OCI-M2 (cell line): ENCODE measurements around the gene PRKD1.
"Not testable (repeated sequence)": the region's sequence is repeated elsewhere in the genome, so short reads cannot be mapped to it uniquely, and the experiment has no call there.

Experiments
- DNase-seq: peaks from one replicate; lab custom pipeline; 2025; ENCODE audit not compliant: unreplicated experiment; lab: John Stamatoyannopoulos, UW

Gene PRKD1

DNA sequence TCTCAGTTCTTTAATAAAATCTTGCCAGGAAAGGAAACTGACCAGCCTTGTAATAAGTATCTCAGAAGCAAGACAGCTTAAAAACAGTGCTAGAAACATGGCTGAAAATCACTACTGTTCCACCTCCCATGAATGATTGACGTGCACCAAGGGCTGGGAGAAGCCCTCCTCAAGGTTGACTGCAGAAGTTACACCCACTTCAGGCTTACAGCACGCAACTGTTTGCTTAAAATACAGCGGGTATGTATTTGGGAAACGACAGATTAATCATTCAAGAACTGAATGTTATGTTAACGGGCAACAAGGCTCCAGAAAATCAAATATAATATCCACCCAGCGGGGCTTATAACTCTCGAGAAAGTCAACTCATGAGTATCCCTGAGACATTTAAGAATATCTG is 22.1 kb downstream of the PRKD1 start:
- no peak for DNase-seq

DNA sequence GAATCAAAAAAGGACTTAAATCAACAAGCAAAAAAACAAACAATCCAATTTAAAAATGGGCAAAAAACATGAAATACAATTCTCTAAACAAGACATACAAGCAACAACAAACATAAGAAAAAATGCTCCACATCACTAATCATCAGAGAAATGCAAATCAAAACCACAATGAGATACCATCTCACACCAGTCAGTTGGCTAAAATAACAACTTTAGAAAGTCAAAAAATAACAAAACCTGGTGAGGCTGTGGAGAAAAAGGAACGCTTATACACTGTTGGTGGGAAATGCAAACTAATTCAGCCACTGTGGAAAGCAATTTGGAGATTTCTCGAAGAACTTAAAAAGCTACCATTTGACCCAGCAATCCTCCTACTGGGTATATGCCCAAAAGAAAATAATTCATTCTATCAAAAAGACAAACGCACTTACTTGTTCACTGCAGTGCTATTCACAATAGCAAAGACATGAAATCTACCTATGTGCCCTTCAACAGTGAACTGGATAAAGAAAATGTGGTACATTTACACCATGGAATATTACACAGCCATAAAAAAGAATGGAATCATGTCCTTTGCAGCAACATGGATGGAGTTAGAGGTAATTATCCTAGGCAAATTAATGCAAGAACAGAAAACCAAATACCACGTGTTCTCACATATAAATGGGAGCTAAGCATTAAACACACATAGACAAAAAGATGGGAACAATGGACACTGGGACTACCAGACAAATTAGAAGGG is 26.9 kb downstream of the PRKD1 start:
- DNase-seq = no peak

GRCh38 chr14:29898470-29898869 is 29.2 kb downstream of the PRKD1 start:
- DNase-seq = no peak

GRCh38 chr14:29897181-29897580 is 30.5 kb downstream of the PRKD1 start:
- DNase-seq = no peak

- no peak for DNase-seq
These were observed 31.3 kb downstream of the PRKD1 start for GRCh38 chr14:29896354-29896821.

DNA sequence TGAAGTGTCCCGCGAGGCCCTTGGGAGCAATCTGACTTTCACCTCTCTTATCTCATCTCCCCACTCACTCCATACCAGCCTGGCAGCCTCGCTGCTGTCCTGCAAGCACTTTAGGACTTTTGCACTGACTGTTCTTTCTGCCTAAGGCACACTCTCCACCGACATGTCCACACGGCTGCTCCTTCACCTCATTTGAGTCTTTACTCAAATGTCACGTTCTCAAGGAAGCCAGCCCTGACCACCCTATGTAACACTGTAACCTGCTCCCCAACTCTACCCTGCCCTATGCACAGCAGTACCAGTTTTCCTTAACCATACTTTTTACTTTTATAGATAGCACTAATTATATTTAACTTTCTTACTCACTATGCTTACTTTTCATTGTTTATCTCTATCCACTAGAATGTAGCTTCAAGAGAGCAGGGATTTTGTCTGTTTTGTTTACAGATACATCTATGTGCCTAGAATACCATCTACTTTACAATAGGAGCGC is 32.0 kb downstream of the PRKD1 start:
- DNase-seq = no peak

DNA sequence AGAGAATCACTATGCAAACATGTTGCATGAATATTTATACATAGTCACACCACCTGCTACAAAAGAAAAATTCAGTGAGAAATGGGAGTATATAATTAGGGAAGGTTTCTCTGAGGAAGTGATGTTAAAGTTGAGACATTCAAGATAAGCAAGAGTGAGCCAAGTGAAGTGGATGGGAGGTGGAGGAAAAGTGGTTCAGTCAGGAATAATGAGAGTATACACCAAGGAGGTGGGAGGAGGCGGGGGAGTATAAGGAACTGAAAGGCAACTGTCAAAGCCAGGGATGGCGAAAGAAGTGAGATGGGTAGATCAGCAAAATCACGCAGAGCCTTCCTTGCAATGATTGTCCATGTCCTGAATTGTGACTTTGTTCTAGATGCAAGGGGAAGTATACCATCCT is 33.7 kb downstream of the PRKD1 start:
- DNase-seq = no peak

DNA sequence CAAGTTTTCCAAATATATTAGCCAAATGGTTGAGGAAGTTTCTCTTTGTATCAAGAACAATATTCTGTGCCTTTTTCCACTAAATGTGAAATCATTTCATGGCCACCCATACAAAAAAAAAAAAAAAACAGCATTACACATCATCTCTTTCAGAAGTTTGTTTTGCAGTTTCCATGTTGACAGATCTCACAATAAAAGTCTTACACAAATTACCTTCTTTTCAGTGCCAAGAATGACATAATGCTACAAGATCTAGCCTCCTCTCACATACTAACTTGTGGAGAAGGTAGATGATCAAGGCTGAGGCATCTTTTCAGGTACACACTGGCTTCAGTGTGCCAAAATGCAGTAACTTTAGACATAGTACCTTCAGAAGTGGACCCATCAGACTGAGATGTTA is 35.3 kb downstream of the PRKD1 start:
- no peak for DNase-seq

- DNase-seq = no peak
These were observed 41.7 kb downstream of the PRKD1 start for GRCh38 chr14:29885988-29886387.

DNA sequence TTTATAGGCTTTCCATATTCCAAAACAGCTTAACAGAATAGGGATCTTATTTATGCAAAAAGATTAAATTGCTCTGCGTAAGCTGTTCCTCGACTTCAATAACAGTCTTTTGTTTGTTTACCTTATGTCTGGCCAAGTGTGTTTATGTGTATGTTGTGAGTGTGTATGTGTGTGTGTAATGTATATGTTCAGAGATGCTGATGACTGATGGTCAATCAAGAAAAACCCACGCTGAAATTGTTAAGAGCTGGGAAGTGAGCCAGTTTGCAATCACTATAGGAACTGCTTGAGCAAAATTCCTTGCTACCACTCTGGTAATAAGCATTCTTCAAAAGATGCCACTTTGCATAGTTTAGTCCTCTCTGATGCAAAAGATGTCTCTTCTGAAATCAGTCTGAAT is 59.6 kb downstream of the PRKD1 start:
- DNase-seq = no peak

DNA sequence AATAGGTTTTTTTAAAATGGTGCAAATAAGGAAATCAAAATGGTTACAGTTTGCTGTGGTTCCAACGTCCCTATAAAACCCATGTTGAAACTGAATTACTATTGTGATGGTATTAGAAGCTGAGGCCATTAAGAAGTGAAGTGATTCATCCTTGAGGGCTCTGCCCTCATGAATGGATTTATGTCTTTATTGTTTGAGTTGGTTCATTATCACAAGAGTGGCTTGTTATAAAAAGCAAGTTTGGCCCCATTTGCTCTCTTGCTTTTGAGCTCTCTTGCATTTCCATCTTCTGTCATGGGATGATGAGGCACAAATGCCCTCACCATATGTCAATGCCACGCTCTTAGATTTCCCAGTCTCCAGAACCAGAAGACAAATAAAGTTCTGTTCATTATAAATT is 62.3 kb downstream of the PRKD1 start:
- DNase-seq = no peak

- DNase-seq = no peak
These were observed 65.7 kb downstream of the PRKD1 start for GRCh38 chr14:29861996-29862395.

GRCh38 chr14:29858299-29858698 is 69.3 kb downstream of the PRKD1 start:
- DNase-seq = no peak

- DNase-seq = no peak
These were observed 70.1 kb downstream of the PRKD1 start for GRCh38 chr14:29857551-29857950.

DNA sequence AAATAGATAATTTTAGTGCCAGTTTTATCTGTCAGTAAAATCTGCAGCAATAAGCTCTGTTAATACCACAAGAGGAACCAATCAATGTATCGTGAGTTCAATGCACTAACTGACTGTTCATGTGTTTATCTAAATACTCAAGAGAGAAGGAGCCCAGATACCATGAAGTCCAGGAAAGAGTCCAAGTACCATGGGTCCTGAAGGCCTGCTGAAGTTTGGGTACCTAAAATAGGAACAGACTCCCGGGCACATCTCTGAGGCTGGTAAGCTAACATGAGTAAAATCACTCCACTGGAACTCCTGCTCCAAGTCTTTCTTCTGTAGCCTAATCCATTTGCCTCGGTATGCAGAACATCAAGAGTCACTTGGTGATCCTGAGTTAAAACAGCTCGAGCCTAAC is 71.1 kb downstream of the PRKD1 start:
- no peak for DNase-seq

DNA sequence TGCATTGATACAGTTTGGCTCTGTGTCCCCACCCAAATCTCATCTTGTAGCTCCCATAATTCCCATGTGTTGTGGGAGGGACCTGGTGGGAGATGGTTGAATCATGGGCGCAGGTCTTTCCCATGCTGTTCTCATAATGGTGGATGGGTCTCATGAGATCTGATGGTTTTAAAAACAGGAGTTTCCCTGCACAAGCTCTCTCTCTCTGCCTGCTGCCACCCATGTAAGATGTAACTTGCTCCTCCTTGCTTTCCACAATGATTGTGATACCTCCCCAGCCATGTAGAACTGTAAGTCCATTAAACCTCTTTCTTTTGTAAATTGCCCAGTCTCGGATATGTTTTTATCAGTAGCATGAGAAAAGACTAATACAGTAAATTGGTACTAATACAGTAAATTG is 74.0 kb downstream of the PRKD1 start:
- DNase-seq = not testable (repeated sequence)

GRCh38 chr14:29853272-29853671 is 74.4 kb downstream of the PRKD1 start:
- DNase-seq = no peak

DNA sequence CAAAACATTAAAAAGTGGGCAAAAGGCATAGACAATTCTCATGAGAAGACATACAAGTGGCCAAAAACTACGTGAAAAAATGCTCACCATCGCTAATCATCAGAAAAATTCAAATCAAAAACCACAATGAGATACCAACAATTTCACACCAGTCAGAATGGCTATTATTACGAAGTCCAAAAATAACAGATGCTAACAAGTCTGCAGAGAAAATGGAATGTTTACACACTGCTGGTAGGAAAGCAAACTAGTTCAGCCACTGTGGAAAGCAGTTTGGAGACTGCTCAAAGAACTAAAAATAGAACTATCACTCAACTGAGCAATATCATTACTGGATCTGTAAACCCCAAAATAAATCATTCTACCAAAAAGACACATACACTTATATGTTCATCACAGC is 76.2 kb downstream of the PRKD1 start:
- DNase-seq = no peak

DNA sequence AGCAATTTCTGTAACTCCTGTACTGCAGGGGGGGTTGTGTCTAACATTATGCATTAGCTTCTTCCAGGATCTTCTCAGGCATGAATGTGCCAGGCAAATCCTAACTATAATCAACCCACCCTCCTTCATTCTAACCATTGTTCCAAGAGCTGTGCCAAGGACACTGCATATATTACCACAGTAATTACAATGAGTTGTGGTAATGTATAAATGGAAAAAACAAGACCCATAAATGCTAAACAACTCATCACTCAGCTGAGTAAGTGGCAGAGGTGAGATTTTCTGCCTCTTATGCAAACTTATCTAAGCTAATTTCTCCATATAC is 80.6 kb downstream of the PRKD1 start:
- DNase-seq = no peak

- no peak for DNase-seq
These were observed 81.2 kb downstream of the PRKD1 start for GRCh38 chr14:29846339-29847055.

DNA sequence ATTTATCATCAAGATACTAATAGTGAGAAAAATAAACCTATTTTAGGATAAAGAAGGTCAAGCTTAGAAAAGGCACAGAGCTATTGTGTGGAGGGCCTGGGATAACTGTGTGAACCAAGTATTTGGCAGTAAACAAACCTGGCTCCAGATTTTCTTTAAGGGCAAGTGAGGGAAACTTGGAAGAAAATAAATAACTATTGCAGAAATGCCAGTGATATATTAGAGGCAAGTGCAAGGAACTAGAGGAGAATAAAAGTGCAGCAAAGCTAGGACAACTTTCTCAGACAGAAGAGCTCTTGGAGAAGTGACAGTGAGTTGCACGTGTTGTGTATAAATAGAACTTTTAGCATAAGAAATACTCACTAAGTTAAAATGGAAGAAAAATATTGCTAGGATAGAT is 83.7 kb downstream of the PRKD1 start:
- no peak for DNase-seq

DNA sequence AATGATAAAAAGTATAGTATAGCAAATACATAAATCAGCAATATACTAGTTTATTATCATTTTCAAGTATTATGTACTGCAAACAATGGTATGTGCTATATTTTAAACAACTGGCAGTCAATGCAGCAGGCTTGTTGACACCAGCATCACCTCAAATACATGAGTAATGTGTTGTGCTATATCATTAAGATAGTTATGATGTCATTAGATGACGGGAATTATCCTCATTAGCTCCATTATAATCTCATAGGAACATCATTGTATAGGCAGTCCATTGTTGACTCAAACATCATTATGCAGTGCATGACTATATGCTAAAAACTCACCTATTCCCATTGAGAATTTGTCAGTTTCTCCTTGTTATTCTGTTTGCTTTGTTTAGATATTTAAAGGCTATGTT is 85.4 kb downstream of the PRKD1 start:
- no peak for DNase-seq
